HUDEP-2 (cell line): ENCODE measurements around the gene ANXA4.

Source experiments
- DNase-seq, 76 experiments: peaks; one replicate each; lab custom pipeline; 2025; ENCODE audit not compliant: unreplicated experiment in 76 of 76; lab: John Stamatoyannopoulos, UW

Gene ANXA4

GRCh38 chr2:69774984-69775982 is 33.3 kb downstream of the ANXA4 start:
- DNase-seq, result no peak

- DNase-seq, result no peak
Observed at GRCh38 chr2:69776886-69777785, 35.2 kb downstream of the ANXA4 start.

GRCh38 chr2:69777786-69778105 is 35.8 kb downstream of the ANXA4 start:
- DNase-seq, result no peak

- peak in 15 of 76 experiments; percentile 7 to 46 (median 22) for DNase-seq
Observed at GRCh38 chr2:69779258-69780001, 37.5 kb downstream of the ANXA4 start.

- DNase-seq, result no peak
Observed at GRCh38 chr2:69780921-69781320, 39.0 kb downstream of the ANXA4 start.

- peak in 2 of 76 experiments; percentile 9 to 35 for DNase-seq
Observed at GRCh38 chr2:69781321-69782248, 39.7 kb downstream of the ANXA4 start.

- no peak for DNase-seq
Observed at GRCh38 chr2:69784228-69784627, 42.3 kb downstream of the ANXA4 start.

GRCh38 chr2:69785358-69785757 is 43.4 kb downstream of the ANXA4 start:
- DNase-seq, result no peak

GRCh38 chr2:69786052-69786560 is 44.2 kb downstream of the ANXA4 start:
- DNase-seq, result no peak

- no peak for DNase-seq
Observed at GRCh38 chr2:69789175-69789721, 47.3 kb downstream of the ANXA4 start.

GRCh38 chr2:69789772-69790600 is 48.1 kb downstream of the ANXA4 start:
- no peak for DNase-seq

GRCh38 chr2:69790601-69790959 is 48.6 kb downstream of the ANXA4 start:
- DNase-seq, result no peak

- DNase-seq, result no peak
Observed at GRCh38 chr2:69791045-69791444, 49.1 kb downstream of the ANXA4 start.

- peak in 13 of 76 experiments; percentile 4 to 36 (median 24) for DNase-seq
Observed at GRCh38 chr2:69796174-69796573, 54.2 kb downstream of the ANXA4 start.

- DNase-seq, result no peak
Observed at GRCh38 chr2:69797235-69797634, 55.3 kb downstream of the ANXA4 start.

- DNase-seq, result no peak
Observed at GRCh38 chr2:69797836-69798289, 55.9 kb downstream of the ANXA4 start.

GRCh38 chr2:69798290-69798908 is 56.5 kb downstream of the ANXA4 start:
- peak in 4 of 76 experiments; percentile 16 to 64 (median 48) for DNase-seq
